A172 (cell line): Measurements from ENCODE around the gene CGGBP1. TPM values are rescaled to one million over a fixed set of nuclear protein-coding genes. Genes with fewer than 3 reads are reported as not detected.
"Not testable (repeated sequence)": the region's sequence is repeated elsewhere in the genome, so short reads cannot be mapped to it uniquely, and the experiment has no call there.

ENCODE experiments used
- DNase-seq: peaks from one replicate; pipeline ENCODE4 v3.0.0-alpha.2; 2015; ENCODE audit warnings: low spot score
- total RNA-seq: library from RNA; depleted of rRNA; stranded (reverse); fragments of >200 nt; shearing (Covaris generic); gene quantifications from 2 replicates; pipeline ENCODE4 v1.2.3, GENCODE V29; 2014; rRNA removed

CGGBP1 gene
- total RNA-seq, 1 experiment from 2014 or later = 72.9 TPM

GRCh38 chr3:88034491-88035275 is 24.1 kb downstream of the CGGBP1 start:
- no peak for DNase-seq

- DNase-seq = no peak
These were observed 25.0 kb downstream of the CGGBP1 start for GRCh38 chr3:88033808-88034207.

DNA sequence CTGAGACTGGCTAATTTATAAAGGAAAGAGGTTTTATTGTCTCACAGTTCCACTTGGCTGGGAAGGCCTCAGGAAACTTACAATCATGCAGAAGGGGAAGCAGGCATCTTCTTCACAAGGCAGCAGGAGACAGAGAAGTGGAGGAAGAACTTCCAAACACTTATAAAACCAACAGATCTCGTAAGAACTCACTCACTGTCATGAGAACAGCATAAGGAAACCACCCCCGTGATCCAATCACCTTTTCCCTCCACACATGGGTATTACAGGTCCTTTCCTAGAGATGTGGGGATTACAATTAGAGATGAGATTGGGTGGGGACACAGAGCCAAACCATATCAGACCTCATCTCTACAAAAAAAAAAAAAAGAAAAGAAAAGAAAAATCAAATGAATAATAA is 25.7 kb downstream of the CGGBP1 start:
- no peak for DNase-seq

DNA sequence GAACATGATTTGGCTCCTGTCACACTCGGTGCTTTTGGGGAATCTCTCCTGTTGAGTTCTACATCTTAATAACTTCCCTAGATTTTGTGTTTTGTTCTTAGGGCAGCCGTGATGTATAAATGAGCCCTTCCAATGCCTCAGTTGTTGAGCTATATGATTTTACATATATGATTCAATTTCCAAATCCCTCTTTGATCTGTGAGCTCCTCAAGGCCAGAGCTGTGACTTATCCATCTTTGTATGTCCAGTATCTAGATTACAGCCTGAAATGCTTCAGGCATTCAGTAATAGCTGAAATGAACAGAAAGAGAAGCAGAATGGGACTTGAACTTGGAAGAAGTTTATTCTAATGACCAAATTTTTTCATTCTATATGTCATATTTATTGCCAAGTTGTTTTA is 26.6 kb downstream of the CGGBP1 start:
- no peak for DNase-seq

DNA sequence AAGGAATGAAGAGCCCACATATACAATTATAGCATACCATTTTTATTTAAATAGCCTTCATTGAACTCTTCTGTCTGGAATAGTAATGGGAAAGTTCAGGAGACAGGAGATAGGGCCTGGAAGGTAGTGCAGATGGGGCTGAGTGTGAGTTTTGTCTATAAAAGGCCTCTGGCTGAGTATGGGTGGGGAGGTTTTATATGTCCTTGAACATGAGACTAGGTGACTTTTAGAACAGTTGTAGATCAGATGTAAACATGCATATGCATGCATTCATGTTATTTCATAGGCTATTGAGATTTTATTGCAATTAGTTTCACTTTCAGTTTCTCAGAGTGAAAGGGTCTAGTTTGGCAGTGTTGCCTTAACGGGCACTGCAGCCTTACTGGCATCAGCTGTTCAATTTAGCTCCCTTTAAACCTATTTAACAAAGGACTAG is 27.1 kb downstream of the CGGBP1 start:
- DNase-seq = peak; percentile 44

GRCh38 chr3:88030210-88030609 is 28.6 kb downstream of the CGGBP1 start:
- DNase-seq = no peak

DNA sequence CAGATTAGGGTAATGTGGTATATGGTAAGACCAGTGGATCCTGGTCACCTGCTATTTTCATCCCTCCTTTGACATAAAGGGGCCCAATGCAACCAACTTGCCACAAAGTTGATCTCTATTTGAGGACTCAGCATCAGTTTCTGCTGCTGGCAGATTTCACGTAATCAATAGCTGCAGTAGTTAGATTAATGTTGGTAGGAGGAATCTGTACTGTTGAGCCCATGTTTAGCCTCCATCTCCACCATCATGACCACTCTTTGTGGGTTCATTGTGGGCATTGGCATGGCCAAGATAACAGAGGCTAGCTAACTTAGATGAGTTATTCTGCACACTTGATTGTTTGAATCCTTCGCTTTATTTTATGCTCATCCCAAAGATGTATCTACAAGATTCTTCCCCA is 29.9 kb downstream of the CGGBP1 start:
- no peak for DNase-seq

DNA sequence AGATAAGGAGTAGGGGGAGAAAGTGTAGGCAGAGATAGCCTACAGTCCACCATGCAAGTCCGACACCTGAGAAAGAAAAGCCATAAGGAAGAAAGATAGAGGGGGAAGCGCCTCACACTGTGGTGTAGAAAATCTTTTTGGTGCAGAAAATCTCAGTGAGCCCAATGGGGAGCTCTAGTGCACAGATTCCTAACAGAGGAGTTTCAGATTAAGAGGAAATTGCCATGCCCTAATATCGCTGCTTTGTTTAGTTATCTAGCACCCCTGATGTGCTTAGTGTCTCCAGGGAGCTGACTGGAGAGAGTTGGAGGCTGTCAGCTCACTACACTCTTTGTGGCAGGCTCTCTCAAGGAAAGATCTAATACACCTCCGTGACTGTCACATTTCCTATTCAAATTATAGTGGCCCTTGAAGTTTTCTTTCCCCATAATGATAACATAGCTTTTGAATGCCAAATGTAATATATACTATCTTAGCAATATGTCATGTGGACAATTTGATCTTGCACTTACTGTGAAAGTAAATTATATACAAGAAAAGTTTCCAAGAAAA is 33.7 kb downstream of the CGGBP1 start:
- no peak for DNase-seq

GRCh38 chr3:88019024-88019423 is 39.8 kb downstream of the CGGBP1 start:
- DNase-seq = no peak

DNA sequence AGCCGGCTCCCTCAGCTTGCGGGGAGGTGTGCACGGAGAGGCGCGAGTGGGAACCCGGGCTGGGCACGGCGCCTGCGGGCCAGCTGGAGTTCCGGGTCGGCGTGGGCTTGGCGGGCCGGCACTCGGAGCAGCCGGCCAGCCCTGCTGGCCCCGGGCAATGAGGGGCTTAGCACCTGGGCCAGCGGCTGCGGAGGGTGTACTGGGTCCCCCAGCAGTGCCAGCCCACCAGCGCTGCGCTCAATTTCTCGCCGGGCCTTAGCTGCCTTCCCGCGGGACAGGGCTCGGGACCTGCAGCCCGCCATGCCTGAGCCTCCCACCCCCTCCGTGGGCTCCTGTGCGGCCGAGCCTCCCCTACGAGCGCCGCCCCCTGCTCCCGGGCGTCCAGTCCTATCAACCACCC is 43.1 kb downstream of the CGGBP1 start:
- not testable (repeated sequence) for DNase-seq

DNA sequence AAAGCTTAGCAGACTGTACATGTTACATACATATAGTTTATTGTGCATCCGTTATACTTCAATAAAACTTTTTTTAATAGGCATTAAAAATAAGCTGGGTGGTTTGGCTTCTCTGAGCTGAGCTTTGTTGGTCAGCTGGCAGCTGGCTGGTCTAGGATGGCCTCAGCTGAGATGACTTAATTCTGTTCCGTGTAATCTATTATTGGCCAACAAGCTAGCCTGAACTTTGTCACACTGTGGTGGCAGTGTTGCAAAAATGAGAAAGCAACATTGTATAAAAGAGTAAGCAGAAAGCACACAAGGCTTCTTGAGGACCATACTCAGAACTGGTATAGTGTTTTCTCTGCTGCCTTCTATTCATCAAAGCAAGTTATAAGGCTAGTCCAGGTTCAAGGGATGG is 45.2 kb downstream of the CGGBP1 start:
- DNase-seq = no peak

GRCh38 chr3:88010810-88011209 is 48.0 kb downstream of the CGGBP1 start:
- DNase-seq = no peak

DNA sequence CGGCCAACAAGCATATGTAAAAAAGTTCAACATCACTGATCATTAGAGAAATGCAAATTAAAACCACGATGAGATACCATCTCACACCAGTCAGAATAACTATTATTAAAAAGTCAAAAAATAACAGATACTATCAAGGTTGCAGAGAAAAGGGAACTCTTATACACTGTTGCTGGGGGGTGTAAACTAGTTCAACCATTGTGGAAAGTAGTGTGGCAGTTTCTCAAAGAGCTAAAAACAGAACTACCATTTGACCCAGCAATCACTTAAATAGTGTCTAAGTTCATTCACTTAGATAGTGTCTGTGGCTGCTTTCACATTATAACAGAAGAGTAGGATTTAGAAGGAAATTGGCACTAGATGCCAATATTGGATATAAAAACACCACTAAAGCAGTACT is 49.7 kb downstream of the CGGBP1 start:
- no peak for DNase-seq

DNA sequence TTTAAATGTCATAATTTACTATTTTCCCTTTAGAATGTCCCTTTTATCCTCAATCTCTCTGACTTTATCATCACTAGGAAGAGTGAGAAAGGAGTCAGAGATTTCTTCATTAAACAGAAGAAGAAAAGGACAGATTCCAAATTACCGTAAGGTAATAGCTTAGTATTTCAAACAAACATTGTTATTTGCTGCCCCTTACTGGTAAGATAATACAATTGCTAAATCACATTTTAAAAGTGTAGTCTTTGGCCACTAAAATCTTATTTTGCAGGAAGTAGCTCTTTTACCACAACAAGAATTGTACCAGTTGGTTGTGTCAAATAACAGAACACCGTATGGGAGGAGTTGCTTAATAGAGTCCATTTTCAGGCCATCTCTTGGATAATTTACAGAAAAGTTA is 53.7 kb downstream of the CGGBP1 start:
- DNase-seq = peak; percentile 49

DNA sequence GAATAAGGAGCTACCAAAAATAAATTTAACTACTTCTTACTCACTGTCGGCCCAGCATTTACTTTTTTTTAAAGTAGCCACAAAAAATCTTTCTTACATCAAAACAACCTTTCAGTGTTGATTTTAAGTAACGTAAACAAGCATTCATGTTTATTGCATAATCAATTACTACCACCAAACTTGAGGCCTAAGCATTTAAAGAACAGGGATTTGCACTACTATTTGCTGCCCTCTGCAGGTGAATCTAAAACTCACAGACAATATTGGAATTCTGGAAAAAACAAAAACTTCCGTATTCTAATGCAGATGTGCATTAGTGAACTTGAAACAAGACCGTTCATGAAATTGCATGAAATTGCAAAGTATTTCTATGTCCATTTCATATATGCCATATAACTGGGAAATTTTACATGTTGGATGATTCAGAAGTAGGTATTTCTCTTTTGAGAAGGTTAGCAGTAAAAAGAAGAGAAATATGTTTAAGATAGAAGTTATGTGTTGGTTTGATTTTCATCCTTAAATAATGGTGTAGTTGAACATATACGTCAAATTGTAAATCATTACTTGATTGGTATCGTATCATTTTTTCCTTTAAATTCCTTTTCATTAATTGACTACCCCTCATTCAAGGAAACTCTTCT is 55.6 kb downstream of the CGGBP1 start:
- DNase-seq = peak; percentile 42

DNA sequence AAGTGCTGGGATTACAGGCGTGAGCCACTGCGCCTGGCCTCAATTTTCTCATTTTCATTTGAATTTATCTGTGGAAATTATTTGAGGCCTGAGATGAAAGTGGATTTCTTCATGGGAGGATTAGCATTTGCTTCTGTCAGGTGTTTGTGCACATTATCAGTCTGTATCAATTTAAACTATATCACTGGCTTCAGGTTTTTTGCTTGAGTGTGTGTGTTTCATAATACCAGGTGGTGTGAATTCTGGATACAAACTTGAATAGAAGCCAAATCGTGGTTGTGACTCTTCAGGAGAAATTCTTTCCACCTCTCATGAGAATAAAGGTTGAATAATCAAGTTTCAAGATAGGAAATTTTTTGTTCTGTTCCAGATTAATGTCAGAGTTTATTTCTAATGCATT is 56.4 kb downstream of the CGGBP1 start:
- DNase-seq = no peak

Other genes starting within 250 kb of the CGGBP1 start
- 11.1 and 17.0 TPM in 2 replicates for gene ZNF654, start 250 bp upstream of the CGGBP1 start, total RNA-seq
- 35.8 and 41.1 TPM in 2 replicates for gene C3orf38, start 91.0 kb upstream of the CGGBP1 start, total RNA-seq